H9 (cell line): ENCODE data around the gene BASP1. TPM values are rescaled to one million over a fixed set of nuclear protein-coding genes. Genes with fewer than 3 reads are reported as not detected.

Experiments
- DNase-seq: peaks from one replicate; pipeline ENCODE4 v3.0.0-alpha.2; 2017
- H2AFZ ChIP-seq: one replicate; pipeline ENCODE4 v1.6.1; 2013; ENCODE audit warnings: mild to moderate bottlenecking, low read length, control low read depth, moderate library complexity
- H2AK5ac ChIP-seq: 2 replicates; pipeline ENCODE4 v1.6.1; 2013; ENCODE audit warnings: low read length, control low read depth, mixed read lengths; ENCODE audit not compliant: insufficient read length
- H2BK120ac ChIP-seq: one replicate; pipeline ENCODE4 v1.6.1; 2013; ENCODE audit warnings: low read depth, mild to moderate bottlenecking, low read length, control low read depth, inconsistent platforms; ENCODE audit not compliant: poor library complexity, severe bottlenecking
- H2BK12ac ChIP-seq: 2 replicates; pipeline ENCODE4 v1.6.1; 2013; ENCODE audit warnings: low read length, control low read depth, mixed read lengths, low read depth; ENCODE audit not compliant: insufficient read length
- H2BK15ac ChIP-seq: 2 replicates; pipeline ENCODE4 v1.6.1; 2013; ENCODE audit warnings: low read depth, low read length, control low read depth
- H2BK20ac ChIP-seq: one replicate; pipeline ENCODE4 v1.6.1; 2013; ENCODE audit warnings: low read depth, mild to moderate bottlenecking, low read length, control low read depth, inconsistent platforms; ENCODE audit not compliant: poor library complexity, severe bottlenecking
- H2BK5ac ChIP-seq: 2 replicates; pipeline ENCODE4 v1.6.1; 2013; ENCODE audit warnings: low read length, control low read depth, mixed read lengths; ENCODE audit not compliant: insufficient read length
- H3K14ac ChIP-seq: 2 replicates; pipeline ENCODE4 v1.6.1; 2013; ENCODE audit warnings: low read length, control low read depth; ENCODE audit not compliant: insufficient read depth
- H3K18ac ChIP-seq: 2 replicates; pipeline ENCODE4 v1.6.1; 2013; ENCODE audit warnings: low read depth, mild to moderate bottlenecking, mixed read lengths, low read length, control low read depth; ENCODE audit not compliant: insufficient read length
- H3K23ac ChIP-seq: 2 replicates; pipeline ENCODE4 v1.6.1; 2013; ENCODE audit warnings: low read length, control low read depth, mixed read lengths, low read depth; ENCODE audit not compliant: insufficient read length
- H3K23me2 ChIP-seq: 2 replicates; pipeline ENCODE4 v1.6.1; 2013; ENCODE audit warnings: low read depth, mild to moderate bottlenecking, mixed read lengths, low read length, control low read depth; ENCODE audit not compliant: insufficient read length, poor library complexity, severe bottlenecking
- H3K27ac ChIP-seq: 2 replicates; pipeline ENCODE4 v1.5.1; 2013; ENCODE audit warnings: low read length, control low read depth, mixed read lengths, low read depth; ENCODE audit not compliant: insufficient read length
- H3K27me3 ChIP-seq: 2 replicates; pipeline ENCODE4 v1.6.1; 2013; ENCODE audit warnings: low read length, control low read depth, inconsistent platforms; ENCODE audit not compliant: insufficient read depth
- H3K4ac ChIP-seq: 2 replicates; pipeline ENCODE4 v1.6.1; 2013; ENCODE audit warnings: low read depth, mild to moderate bottlenecking, control low read depth, inconsistent platforms, low read length, moderate library complexity
- H3K4me1 ChIP-seq: 2 replicates; pipeline ENCODE4 v1.6.1; 2013; ENCODE audit warnings: low read length, control low read depth, inconsistent platforms; ENCODE audit not compliant: insufficient read depth
- H3K4me2 ChIP-seq: 2 replicates; pipeline ENCODE4 v1.6.1; 2013; ENCODE audit warnings: low read length, control low read depth, mixed read lengths; ENCODE audit not compliant: insufficient read length, insufficient read depth
- H3K56ac ChIP-seq: 2 replicates; pipeline ENCODE4 v1.6.1; 2013; ENCODE audit warnings: low read depth, mild to moderate bottlenecking, mixed read lengths, low read length, control low read depth; ENCODE audit not compliant: insufficient read length
- H3K79me1 ChIP-seq: 2 replicates; pipeline ENCODE4 v1.6.1; 2013; ENCODE audit warnings: low read depth, mild to moderate bottlenecking, moderate library complexity, low read length, control low read depth, inconsistent platforms; ENCODE audit not compliant: insufficient read depth, poor library complexity, severe bottlenecking
- H3K79me2 ChIP-seq: 2 replicates; pipeline ENCODE4 v1.6.1; 2013; ENCODE audit warnings: low read length, control low read depth, inconsistent platforms; ENCODE audit not compliant: insufficient read depth
- H3K9ac ChIP-seq: 2 replicates; pipeline ENCODE4 v1.6.1; 2013; ENCODE audit warnings: low read length, control low read depth, mixed read lengths; ENCODE audit not compliant: insufficient read length; ENCODE audit errors: extremely low read depth
- H3K9me3 ChIP-seq: one replicate; pipeline ENCODE4 v1.6.1; 2013; ENCODE audit warnings: low read depth, low read length, inconsistent platforms; ENCODE audit not compliant: control insufficient read depth
- H3T11ph ChIP-seq: one replicate; pipeline ENCODE4 v1.6.1; 2013; ENCODE audit warnings: mild to moderate bottlenecking, low read length, control low read depth, inconsistent platforms
- H4K20me1 ChIP-seq: one replicate; pipeline ENCODE4 v1.6.1; 2013; ENCODE audit not compliant: control insufficient read depth, insufficient read length, insufficient read depth
- H4K5ac ChIP-seq: 2 replicates; pipeline ENCODE4 v1.6.1; 2013; ENCODE audit warnings: low read depth, mild to moderate bottlenecking, mixed read lengths, low read length, control low read depth; ENCODE audit not compliant: insufficient read length
- H4K8ac ChIP-seq: replicated peaks from 2 replicates; pipeline ENCODE4 v1.6.1; 2013; ENCODE audit warnings: low read length, control low read depth, mixed read lengths, low read depth; ENCODE audit not compliant: insufficient read length
- H4K91ac ChIP-seq: 2 replicates; pipeline ENCODE4 v1.6.1; 2013; ENCODE audit warnings: low read depth, mild to moderate bottlenecking, moderate library complexity, mixed read lengths, low read length, control low read depth; ENCODE audit not compliant: insufficient read length
- H3K27ac Mint-ChIP-seq, 3 experiments: 2 replicates in 2 of 3; 3 replicates in 1 of 3; pipeline ENCODE4 v1.8.0; 2020 to 2021; ENCODE audit warnings: mixed read lengths in 3 of 3, mild to moderate bottlenecking in 1 of 3, moderate library complexity in 1 of 3
- H3K27me3 Mint-ChIP-seq: 2 replicates; pipeline ENCODE4 v1.8.0; 2021; ENCODE audit warnings: low read depth, mild to moderate bottlenecking, moderate library complexity, mixed read lengths
- H3K36me3 Mint-ChIP-seq, 3 experiments: 2 replicates in 2 of 3; 3 replicates in 1 of 3; pipeline ENCODE4 v1.8.0; 2020 to 2021; ENCODE audit warnings: low read depth in 3 of 3, mixed read lengths in 3 of 3; ENCODE audit not compliant: insufficient read depth in 1 of 3
- H3K4me1 Mint-ChIP-seq, 2 experiments: 2 replicates each; pipeline ENCODE4 v1.8.0; 2020; ENCODE audit warnings: mixed read lengths in 2 of 2
- H3K4me3 Mint-ChIP-seq, 2 experiments: 2 replicates in 1 of 2; 3 replicates in 1 of 2; pipeline ENCODE4 v1.8.0; 2020 to 2021; ENCODE audit warnings: mild to moderate bottlenecking in 2 of 2, mixed read lengths in 2 of 2, moderate library complexity in 1 of 2
- H3K9me3 Mint-ChIP-seq, 2 experiments: 2 replicates in 1 of 2; 3 replicates in 1 of 2; pipeline ENCODE4 v1.8.0; 2020; ENCODE audit warnings: mild to moderate bottlenecking in 2 of 2, mixed read lengths in 2 of 2, moderate library complexity in 1 of 2
- CTCF ChIP-seq: fragments of 200-600 bp; sonication (generic); conservative IDR thresholded peaks from 3 replicates; pipeline ENCODE4 v1.8.0; 2021; ENCODE audit warnings: antibody characterized with exemption, mild to moderate bottlenecking
- WGBS: extraction: QIAGEN DNeasy Blood & Tissue Kit; methylation state at CpG from one replicate; pipeline ENCODE4 v1.1.7; 2013; ENCODE audit warnings: missing lambda C conversion rate, low lambda C conversion rate, mixed read lengths; ENCODE audit not compliant: insufficient read length; ENCODE audit errors: extremely low coverage; 5-methylcytosine and 5-hydroxymethylcytosine counted together
- total RNA-seq: library from RNA; stranded (reverse); gene quantifications from 2 replicates; pipeline ENCODE4 v1.2.1, GENCODE V29; 2021

The BASP1 gene
- total RNA-seq, 1 experiment from 2014 or later = 180 TPM

- H3K23ac ChIP-seq = no peak overlapping the region
- WGBS = no CpG with 5 or more reads among the region's 4 CpGs
- H3K56ac ChIP-seq = no peak overlapping the region
- Mint-ChIP-seq H3K36me3 (peaks cover 0 to 4% (median 0%) of the 10 kb centered on the region in 3 experiments; a peak in 1 of 7 replicates), H3K27me3 (no peaks in the 10 kb centered on the region), H3K27ac (no peak overlapping the region; a peak in 1 of 7 replicates), H3K4me1 (peaks cover 13 to 15% of the 10 kb centered on the region in 2 experiments), H3K4me3 (no peak overlapping the region), H3K9me3 (no peaks in the 10 kb centered on the region; a peak in 3 of 5 replicates)
- H3K4me2 ChIP-seq = no peak overlapping the region
- H3T11ph ChIP-seq = no peak overlapping the region
- H3K27ac ChIP-seq = no peak overlapping the region
- H3K18ac ChIP-seq = no peak overlapping the region
- no peaks in the 10 kb centered on the region for H3K4me1 ChIP-seq
- H3K4ac ChIP-seq = no peak overlapping the region
- DNase-seq = no peak
- H4K8ac ChIP-seq = no peak overlapping the region
- H3K27me3 ChIP-seq = no peaks in the 10 kb centered on the region; the same call in 1 of the 2 replicates
- H4K20me1 ChIP-seq = no peaks in the 10 kb centered on the region
- H3K9me3 ChIP-seq = no peaks in the 10 kb centered on the region
- no peak overlapping the region for H2BK20ac ChIP-seq
- no peak overlapping the region for H2BK12ac ChIP-seq
- H2BK5ac ChIP-seq = no peak overlapping the region
- H3K79me1 ChIP-seq = no peaks in the 10 kb centered on the region
- H3K9ac ChIP-seq = no peak overlapping the region
- no peak overlapping the region for H2BK15ac ChIP-seq
- no peak overlapping the region for H2AFZ ChIP-seq
- H4K5ac ChIP-seq = no peak overlapping the region
- H3K23me2 ChIP-seq = no peaks in the 10 kb centered on the region
- no peak overlapping the region for H4K91ac ChIP-seq
- H2BK120ac ChIP-seq = no peak overlapping the region
- H2AK5ac ChIP-seq = no peak overlapping the region
- TF ChIP-seq CTCF = no peak
- no peaks in the 10 kb centered on the region for H3K79me2 ChIP-seq
- H3K14ac ChIP-seq = no peak overlapping the region
These were observed 85.2 kb downstream of the BASP1 start for GRCh38 chr5:17302604-17303003.
